IMR-90 (cell line): ENCODE results near the gene STX8. TPM values are rescaled to one million over a fixed set of nuclear protein-coding genes. Genes with fewer than 3 reads are reported as not detected.

Source experiments
- ATAC-seq: fragments of 200-7000 bp; cut with Tn5 transposase; 2 replicates; pipeline ENCODE4 v1.9.1; 2020; ENCODE audit warnings: low read depth, mild to moderate bottlenecking, moderate library complexity
- BruUV-seq: library from RNA; stranded (reverse); fragments of 400-500 nt; replicated peaks from 2 replicates; lab custom pipeline; 2021; lab: Mats Ljungman, UMichigan
- CTCF ChIA-PET: fragments of 300-600 bp; formaldehyde crosslinking; extraction: SDS; loops from one replicate; lab custom pipeline; 2021; ENCODE audit warnings: antibody characterized with exemption; lab: Yijun Ruan, JAX
- POLR2A ChIA-PET: fragments of 300-600 bp; sonication (Branson Sonifier 250); formaldehyde crosslinking; loops from one replicate; lab custom pipeline; 2022; ENCODE audit warnings: antibody characterized with exemption; ENCODE audit not compliant: unreplicated experiment; lab: Charles Lee
- DNase-seq: peaks from one replicate; pipeline ENCODE4 v3.0.0; 2013
- H2AFZ ChIP-seq: replicated peaks from 2 replicates; pipeline ENCODE3; 2013; ENCODE audit warnings: low read length, mild to moderate bottlenecking; ENCODE audit not compliant: poor library complexity
- H2AK5ac ChIP-seq: 2 replicates; pipeline ENCODE4 v1.6.1; 2013; ENCODE audit warnings: low read depth, low read length, inconsistent platforms
- H2AK9ac ChIP-seq: replicated peaks from 2 replicates; pipeline ENCODE3; 2013; ENCODE audit warnings: mild to moderate bottlenecking, low read depth, low read length, moderate library complexity; ENCODE audit not compliant: poor library complexity
- H2BK120ac ChIP-seq: 2 replicates; pipeline ENCODE4 v1.6.1; 2013; ENCODE audit warnings: low read depth, low read length, inconsistent platforms
- H2BK15ac ChIP-seq: 3 replicates; pipeline ENCODE4 v1.6.1; 2013; ENCODE audit warnings: low read depth, low read length, inconsistent platforms
- H2BK20ac ChIP-seq: 2 replicates; pipeline ENCODE4 v1.6.1; 2013; ENCODE audit warnings: low read depth, mild to moderate bottlenecking, inconsistent platforms, low read length, moderate library complexity
- H2BK5ac ChIP-seq: 2 replicates; pipeline ENCODE4 v1.6.1; 2013; ENCODE audit warnings: mild to moderate bottlenecking, low read depth, low read length, inconsistent platforms; ENCODE audit not compliant: poor library complexity, severe bottlenecking
- H3K14ac ChIP-seq: replicated peaks from 2 replicates; pipeline ENCODE4 v1.6.1; 2013; ENCODE audit warnings: low read depth, low read length, inconsistent platforms
- H3K18ac ChIP-seq: 2 replicates; pipeline ENCODE4 v1.6.1; 2013; ENCODE audit warnings: low read depth, low read length, control low read depth
- H3K23ac ChIP-seq: 2 replicates; pipeline ENCODE4 v1.6.1; 2013; ENCODE audit warnings: low read depth, low read length, inconsistent platforms
- H3K27ac ChIP-seq: 2 replicates; pipeline ENCODE4 v1.5.1; 2013; ENCODE audit warnings: mild to moderate bottlenecking, control low read depth, low read length; ENCODE audit not compliant: insufficient read depth
- H3K27me3 ChIP-seq: 2 replicates; pipeline ENCODE4 v1.6.1; 2013; ENCODE audit warnings: low read length; ENCODE audit not compliant: control insufficient read depth, insufficient read depth
- H3K36me3 ChIP-seq: 2 replicates; pipeline ENCODE4 v1.6.1; 2013; ENCODE audit warnings: low read length, mixed read lengths; ENCODE audit not compliant: control insufficient read depth, insufficient read depth
- H3K4ac ChIP-seq: 2 replicates; pipeline ENCODE4 v1.6.1; 2013; ENCODE audit warnings: low read depth, low read length, inconsistent platforms
- H3K4me1 ChIP-seq: 2 replicates; pipeline ENCODE4 v1.6.1; 2013; ENCODE audit warnings: low read length, mixed read lengths; ENCODE audit not compliant: control insufficient read depth, insufficient read depth
- H3K4me2 ChIP-seq: 2 replicates; pipeline ENCODE4 v1.6.1; 2013; ENCODE audit warnings: low read depth, mild to moderate bottlenecking, control low read depth, low read length, moderate library complexity
- H3K4me3 ChIP-seq: 2 replicates; pipeline ENCODE4 v1.5.1; 2013; ENCODE audit warnings: low read depth, mild to moderate bottlenecking, control low read depth, low read length, moderate library complexity; ENCODE audit not compliant: insufficient read depth
- H3K56ac ChIP-seq: 2 replicates; pipeline ENCODE4 v1.6.1; 2013; ENCODE audit warnings: low read length, inconsistent platforms; ENCODE audit not compliant: insufficient read depth; ENCODE audit errors: extremely low read depth
- H3K79me1 ChIP-seq, 2 experiments: 2 replicates each; pipeline ENCODE4 v1.6.1; 2013; ENCODE audit warnings: low read length in 2 of 2, inconsistent platforms in 1 of 2, low read depth in 1 of 2
- H3K9ac ChIP-seq: 2 replicates; pipeline ENCODE4 v1.6.1; 2013; ENCODE audit warnings: low read depth, low read length, control low read depth
- H3K9me1 ChIP-seq: 2 replicates; pipeline ENCODE4 v1.6.1; 2013; ENCODE audit warnings: low read length, inconsistent platforms; ENCODE audit not compliant: insufficient read depth
- H3K9me3 ChIP-seq: 2 replicates; pipeline ENCODE4 v1.6.1; 2013; ENCODE audit warnings: low read length; ENCODE audit not compliant: control insufficient read depth, insufficient read depth
- H4K20me1 ChIP-seq: 2 replicates; pipeline ENCODE4 v1.6.1; 2013; ENCODE audit warnings: low read length, inconsistent platforms; ENCODE audit not compliant: insufficient read depth
- H4K5ac ChIP-seq: 2 replicates; pipeline ENCODE4 v1.6.1; 2013; ENCODE audit warnings: mild to moderate bottlenecking, low read depth, low read length, control low read depth
- H4K8ac ChIP-seq, 2 experiments: 2 replicates each; pipeline ENCODE4 v1.6.1; 2013; ENCODE audit warnings: low read depth in 2 of 2, low read length in 2 of 2, control low read depth in 1 of 2, inconsistent platforms in 1 of 2
- H4K91ac ChIP-seq: 2 replicates; pipeline ENCODE4 v1.6.1; 2013; ENCODE audit warnings: low read depth, low read length, inconsistent platforms; ENCODE audit not compliant: insufficient read depth
- BHLHE40 ChIP-seq: fragments of 150-350 bp; IDR thresholded peaks from 2 replicates; pipeline ENCODE4 v1.6.1; 2016; ENCODE audit warnings: mild to moderate bottlenecking, low read depth, low read length
- CEBPB ChIP-seq: IDR thresholded peaks from 2 replicates; pipeline ENCODE4 v1.6.1; 2012; ENCODE audit warnings: low read depth, low read length, improper control_type of control experiment
- CHD1 ChIP-seq: IDR thresholded peaks from 2 replicates; pipeline ENCODE4 v1.6.1; 2012; ENCODE audit warnings: low read depth, low read length, improper control_type of control experiment
- CTCF ChIP-seq: conservative IDR thresholded peaks from 2 replicates; pipeline ENCODE4 v1.5.1; 2012; ENCODE audit warnings: mild to moderate bottlenecking, low read depth, low read length, improper control_type of control experiment
- FOS ChIP-seq: fragments of 150-350 bp; IDR thresholded peaks from 2 replicates; pipeline ENCODE4 v1.6.1; 2016; ENCODE audit warnings: low read depth, low read length
- MAFK ChIP-seq: IDR thresholded peaks from 2 replicates; pipeline ENCODE4 v1.6.1; 2012; ENCODE audit warnings: low read depth, low read length, improper control_type of control experiment
- MAZ ChIP-seq: IDR thresholded peaks from 2 replicates; pipeline ENCODE4 v1.6.1; 2012; ENCODE audit warnings: low read depth, mild to moderate bottlenecking, low read length, improper control_type of control experiment, moderate library complexity, borderline replicate concordance
- MXI1 ChIP-seq: IDR thresholded peaks from 2 replicates; pipeline ENCODE4 v1.6.1; 2012; ENCODE audit warnings: low read depth, mild to moderate bottlenecking, low read length, moderate library complexity, borderline replicate concordance
- NFE2L2 ChIP-seq: fragments of 150-350 bp; IDR thresholded peaks from 2 replicates; pipeline ENCODE4 v1.6.1; 2016; ENCODE audit warnings: low read depth, mild to moderate bottlenecking, low read length
- POLR2A ChIP-seq: IDR thresholded peaks from 2 replicates; pipeline ENCODE4 v1.6.1; 2012; ENCODE audit warnings: mild to moderate bottlenecking, low read depth, low read length
- RAD21 ChIP-seq: IDR thresholded peaks from 2 replicates; pipeline ENCODE4 v1.6.1; 2012; ENCODE audit warnings: low read length, improper control_type of control experiment
- RCOR1 ChIP-seq: IDR thresholded peaks from 2 replicates; pipeline ENCODE4 v1.6.1; 2012; ENCODE audit warnings: mild to moderate bottlenecking, low read length, improper control_type of control experiment; ENCODE audit not compliant: insufficient replicate concordance
- RFX5 ChIP-seq: IDR thresholded peaks from 2 replicates; pipeline ENCODE4 v1.8.0; 2012; ENCODE audit warnings: low read depth, mild to moderate bottlenecking, low read length, moderate library complexity
- SMC3 ChIP-seq: fragments of 150-350 bp; IDR thresholded peaks from 2 replicates; pipeline ENCODE4 v1.6.1; 2016; ENCODE audit warnings: low read depth, mild to moderate bottlenecking, antibody characterized with exemption, low read length, moderate library complexity
- USF2 ChIP-seq: fragments of 150-350 bp; IDR thresholded peaks from 2 replicates; pipeline ENCODE4 v1.6.1; 2017; ENCODE audit warnings: mild to moderate bottlenecking, antibody characterized with exemption, low read length, low read depth
- WGBS, 2 experiments: methylation state at CpG; one replicate each; pipeline versions ENCODE4 v1.1.5 to v1.1.7; 2013; ENCODE audit warnings: missing lambda C conversion rate in 2 of 2; ENCODE audit not compliant: insufficient read length in 1 of 2; ENCODE audit errors: extremely low coverage in 2 of 2; 5-methylcytosine and 5-hydroxymethylcytosine counted together
- dilution Hi-C: fragments of 300-500 bp; cut with HindIII; formaldehyde crosslinking; loops from one replicate; pipeline ENCODE4 v1.14.3; 2018; ENCODE audit warnings: low sequenced_read_pairs; ENCODE audit not compliant: unreplicated experiment
- in situ Hi-C: fragments of 300-500 bp; cut with MboI; formaldehyde crosslinking; loops from 3 replicates; pipeline ENCODE4 v1.14.3; 2019; ENCODE audit warnings: low sequenced_read_pairs, inconsistent platforms, mixed read lengths
- intact Hi-C: fragments of 100-400 bp; cut with micrococcal nuclease; formaldehyde crosslinking; loops from 2 replicates; pipeline ENCODE4 v1.10.0; 2022
- polyA plus RNA-seq, 3 experiments: library from polyadenylated mRNA; depleted of rRNA; stranded (reverse); fragments of >200 nt; gene quantifications; 2 replicates each; pipeline ENCODE4 v1.2.3, GENCODE V29; 2012; ENCODE audit warnings: low replicate concordance in 1 of 3
- total RNA-seq: library from RNA; depleted of rRNA; stranded (reverse); fragments of >200 nt; gene quantifications from 2 replicates; pipeline ENCODE4 v1.2.3, GENCODE V29; 2012
- TF ChIP-seq, protein P1 (sequence below): fragments of 150-350 bp; IDR thresholded peaks from 2 replicates; pipeline ENCODE4 v1.6.1; 2016; ENCODE audit warnings: low read depth, mild to moderate bottlenecking, low read length, moderate library complexity, borderline replicate concordance

The STX8 gene
- total and polyA plus RNA-seq, 2 of the 4 experiments (the other 2 are of a cell fraction): 26.5 to 47.0 TPM

DNA sequence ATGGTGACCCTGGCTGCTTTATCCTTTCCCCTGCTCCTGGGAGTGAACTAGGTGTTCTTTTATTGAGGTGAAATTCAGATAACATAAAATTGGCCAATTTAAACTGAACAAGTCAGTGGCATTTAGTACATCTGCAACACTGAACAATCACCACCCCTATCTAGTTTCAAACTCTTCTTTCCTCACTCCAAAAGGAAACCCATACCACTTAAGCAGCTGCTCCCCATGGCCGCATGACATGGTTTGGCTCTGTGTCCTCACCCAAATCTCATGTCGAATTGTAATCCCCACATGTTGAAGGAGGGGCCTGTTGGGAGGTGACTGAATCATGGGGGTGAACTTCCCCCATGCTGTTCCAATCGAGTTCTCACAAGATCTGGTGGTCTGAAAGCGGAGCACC is 154.1 kb downstream of the STX8 start:
- H3K4ac ChIP-seq: no peak overlapping the region
- peaks cover 10% of the 10 kb centered on the region for H3K9me3 ChIP-seq
- DNase-seq (no peak), ATAC-seq (no peak)
- H4K8ac ChIP-seq: no peak overlapping the region
- H3K36me3 ChIP-seq: no peaks in the 10 kb centered on the region
- H3K9me1 ChIP-seq: no peaks in the 10 kb centered on the region; the same call in 1 of the 2 replicates
- H3K23ac ChIP-seq: no peak overlapping the region
- H2AFZ ChIP-seq: no peak overlapping the region
- WGBS, 2 experiments: no CpG with 5 or more reads among the region's 4 CpGs
- ChIA-PET CTCF (no interaction called here), POLR2A (no interaction called here)
- TF ChIP-seq, protein P1, sequence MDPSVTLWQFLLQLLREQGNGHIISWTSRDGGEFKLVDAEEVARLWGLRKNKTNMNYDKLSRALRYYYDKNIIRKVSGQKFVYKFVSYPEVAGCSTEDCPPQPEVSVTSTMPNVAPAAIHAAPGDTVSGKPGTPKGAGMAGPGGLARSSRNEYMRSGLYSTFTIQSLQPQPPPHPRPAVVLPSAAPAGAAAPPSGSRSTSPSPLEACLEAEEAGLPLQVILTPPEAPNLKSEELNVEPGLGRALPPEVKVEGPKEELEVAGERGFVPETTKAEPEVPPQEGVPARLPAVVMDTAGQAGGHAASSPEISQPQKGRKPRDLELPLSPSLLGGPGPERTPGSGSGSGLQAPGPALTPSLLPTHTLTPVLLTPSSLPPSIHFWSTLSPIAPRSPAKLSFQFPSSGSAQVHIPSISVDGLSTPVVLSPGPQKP: no peak
- no peak for TF ChIP-seq RAD21
- no peak for TF ChIP-seq RFX5
- TF ChIP-seq SMC3: no peak
- no peak for TF ChIP-seq BHLHE40
- no peak for TF ChIP-seq MAZ
- no peak for TF ChIP-seq MAFK
- no peak for TF ChIP-seq USF2
- no peak for TF ChIP-seq RCOR1
- TF ChIP-seq CTCF: no peak
- TF ChIP-seq NFE2L2: no peak
- no peak for TF ChIP-seq CHD1
- TF ChIP-seq POLR2A: no peak
- no peak for TF ChIP-seq MXI1
- TF ChIP-seq FOS: no peak
- no peak for TF ChIP-seq CEBPB
- no peak overlapping the region for H3K27ac ChIP-seq
- no peaks in the 10 kb centered on the region for H4K20me1 ChIP-seq
- in situ Hi-C loops: no loop called here
- no peak overlapping the region for H4K91ac ChIP-seq
- intact Hi-C loops: no loop called here
- no peak overlapping the region for H3K4me2 ChIP-seq
- BruUV-seq: no TSS peak
- no peak overlapping the region for H3K18ac ChIP-seq
- no peak overlapping the region for H2AK5ac ChIP-seq
- no peaks in the 10 kb centered on the region for H3K27me3 ChIP-seq
- no peak overlapping the region for H3K14ac ChIP-seq
- no peak overlapping the region for H2AK9ac ChIP-seq
- no peak overlapping the region for H2BK5ac ChIP-seq
- no peak overlapping the region for H4K5ac ChIP-seq
- no peak overlapping the region for H3K9ac ChIP-seq
- H2BK15ac ChIP-seq: no peak overlapping the region
- H3K4me1 ChIP-seq: no peaks in the 10 kb centered on the region
- H2BK20ac ChIP-seq: no peak overlapping the region
- H2BK120ac ChIP-seq: no peak overlapping the region
- H3K56ac ChIP-seq: no peak overlapping the region
- H3K79me1 ChIP-seq: no peaks in the 10 kb centered on the region
- no peak overlapping the region for H3K4me3 ChIP-seq
- dilution Hi-C loops: loop anchor here (25.0 kb wide), 1 partner anchor 91 kb away; no protein-coding TSS in a partner anchor
